Measurements from ENCODE around the gene EPM2AIP1. TPM values are rescaled to one million over a fixed set of nuclear protein-coding genes. Genes with fewer than 3 reads are reported as not detected.
A peak's percentile ranks its signal among the peaks of the same experiment; 100 is the strongest.

EPM2AIP1 gene
- total RNA-seq, 1 experiment from 2014 or later, result 11.4 TPM

GRCh38 chr3:36943601-36944000 is 49.3 kb downstream of the EPM2AIP1 start:
- H3K4me1 Mint-ChIP-seq, result peaks cover 13 to 25% of the 10 kb centered on the region in 2 experiments; a peak in 3 of 4 replicates
- H3K4me2 ChIP-seq (ENCODE audit: insufficient read depth, insufficient read length, low read length), result peak overlapping the region; percentile 51
- no CpG with 5 or more reads among the region's 10 CpGs for WGBS (ENCODE audit: extremely low coverage, insufficient read length, low lambda C conversion rate)
- no peaks in the 10 kb centered on the region; the same call in 1 of the 2 replicates for H3K4me1 ChIP-seq (ENCODE audit: insufficient read depth, low read length)
- peaks cover 4% of the 10 kb centered on the region; the same call in 1 of the 2 replicates for H3K27me3 ChIP-seq (ENCODE audit: insufficient read depth, low read length)
- H3K23ac ChIP-seq (ENCODE audit: insufficient read length, low read depth, low read length), result no peak overlapping the region
- H3K36me3 Mint-ChIP-seq (ENCODE audit: insufficient read depth in 1 of 3, low read depth in 3 of 3), result peaks cover 5 to 21% (median 14%) of the 10 kb centered on the region in 3 experiments
- H3K9ac ChIP-seq (ENCODE audit: extremely low read depth, insufficient read length, low read length), result peak overlapping the region; percentile 9
- peak overlapping the region; percentile 84 for H3K18ac ChIP-seq (ENCODE audit: insufficient read length, low read depth, low read length)
- H3K27ac ChIP-seq (ENCODE audit: insufficient read length, low read depth, low read length), result no peak overlapping the region
- H2AFZ ChIP-seq (ENCODE audit: low read length), result no peak overlapping the region
- H3K9me3 Mint-ChIP-seq, result peaks cover 17 to 19% of the 10 kb centered on the region in 2 experiments
- DNase-seq, result no peak
- H2AK5ac ChIP-seq (ENCODE audit: insufficient read length, low read length), result no peak overlapping the region
- H2BK12ac ChIP-seq (ENCODE audit: insufficient read length, low read depth, low read length), result no peak overlapping the region
- H2BK15ac ChIP-seq (ENCODE audit: low read depth, low read length), result no peak overlapping the region
- H3K79me1 ChIP-seq (ENCODE audit: insufficient read depth, low read depth, low read length, poor library complexity, severe bottlenecking), result no peaks in the 10 kb centered on the region
- no peaks in the 10 kb centered on the region for H3K79me2 ChIP-seq (ENCODE audit: insufficient read depth, low read length)
- H3K23me2 ChIP-seq (ENCODE audit: insufficient read length, low read depth, low read length, poor library complexity, severe bottlenecking), result peaks cover 13% of the 10 kb centered on the region
- no peak overlapping the region for H3K56ac ChIP-seq (ENCODE audit: insufficient read length, low read depth, low read length)
- no peaks in the 10 kb centered on the region for H4K20me1 ChIP-seq (ENCODE audit: control insufficient read depth, insufficient read depth, insufficient read length)
- no peak overlapping the region for H3K4ac ChIP-seq (ENCODE audit: low read depth, low read length)
- H3K4me3 Mint-ChIP-seq, result peak overlapping the region; percentile 71 to 83
- H2BK5ac ChIP-seq (ENCODE audit: insufficient read length, low read length), result no peak overlapping the region
- H4K8ac ChIP-seq (replicated peaks; ENCODE audit: insufficient read length, low read depth, low read length), result no peak overlapping the region
- H4K5ac ChIP-seq (ENCODE audit: insufficient read length, low read depth, low read length), result no peak overlapping the region
- H3K27ac Mint-ChIP-seq, result no peak overlapping the region
- H3K27me3 Mint-ChIP-seq (ENCODE audit: low read depth), result peaks cover 44% of the 10 kb centered on the region
- H3K14ac ChIP-seq (ENCODE audit: insufficient read depth, low read length), result peak overlapping the region; percentile 90; the same call in 1 of the 2 replicates
- H4K91ac ChIP-seq (ENCODE audit: insufficient read length, low read depth, low read length), result no peak overlapping the region
- TF ChIP-seq, protein P1, sequence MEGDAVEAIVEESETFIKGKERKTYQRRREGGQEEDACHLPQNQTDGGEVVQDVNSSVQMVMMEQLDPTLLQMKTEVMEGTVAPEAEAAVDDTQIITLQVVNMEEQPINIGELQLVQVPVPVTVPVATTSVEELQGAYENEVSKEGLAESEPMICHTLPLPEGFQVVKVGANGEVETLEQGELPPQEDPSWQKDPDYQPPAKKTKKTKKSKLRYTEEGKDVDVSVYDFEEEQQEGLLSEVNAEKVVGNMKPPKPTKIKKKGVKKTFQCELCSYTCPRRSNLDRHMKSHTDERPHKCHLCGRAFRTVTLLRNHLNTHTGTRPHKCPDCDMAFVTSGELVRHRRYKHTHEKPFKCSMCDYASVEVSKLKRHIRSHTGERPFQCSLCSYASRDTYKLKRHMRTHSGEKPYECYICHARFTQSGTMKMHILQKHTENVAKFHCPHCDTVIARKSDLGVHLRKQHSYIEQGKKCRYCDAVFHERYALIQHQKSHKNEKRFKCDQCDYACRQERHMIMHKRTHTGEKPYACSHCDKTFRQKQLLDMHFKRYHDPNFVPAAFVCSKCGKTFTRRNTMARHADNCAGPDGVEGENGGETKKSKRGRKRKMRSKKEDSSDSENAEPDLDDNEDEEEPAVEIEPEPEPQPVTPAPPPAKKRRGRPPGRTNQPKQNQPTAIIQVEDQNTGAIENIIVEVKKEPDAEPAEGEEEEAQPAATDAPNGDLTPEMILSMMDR (conservative IDR thresholded peaks at IDR 0.05), result no peak
- no peak overlapping the region for H2BK20ac ChIP-seq (ENCODE audit: low read depth, low read length, poor library complexity, severe bottlenecking)
- H2BK120ac ChIP-seq (ENCODE audit: low read depth, low read length, poor library complexity, severe bottlenecking), result no peak overlapping the region
- H3T11ph ChIP-seq (ENCODE audit: low read length), result no peak overlapping the region
- no peaks in the 10 kb centered on the region for H3K9me3 ChIP-seq (ENCODE audit: control insufficient read depth, low read depth, low read length)
